ENCODE data around the gene AKAP13.

Gene AKAP13

DNA sequence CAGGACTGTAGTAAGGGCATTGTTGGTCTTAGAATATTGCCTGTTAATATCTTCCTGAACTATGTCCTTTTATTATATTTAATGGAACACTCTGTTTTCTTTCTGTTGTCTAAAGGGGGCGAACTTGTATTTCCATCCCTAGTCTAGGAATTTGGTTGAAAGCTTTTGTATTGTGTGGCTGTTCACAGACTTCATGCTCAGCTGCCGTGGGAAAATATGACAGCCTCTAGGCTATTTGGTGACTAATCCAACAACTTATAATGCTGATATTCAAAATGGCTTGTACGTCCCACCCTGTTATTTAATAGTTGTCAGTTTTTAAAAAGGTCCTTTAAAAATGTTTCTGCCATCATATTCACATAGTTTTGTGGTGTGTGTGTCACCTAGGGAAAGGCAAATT, 211.7 kb downstream of the AKAP13 start:
- no peak overlapping the region for H3K27ac ChIP-seq
- TF ChIP-seq, protein P1, sequence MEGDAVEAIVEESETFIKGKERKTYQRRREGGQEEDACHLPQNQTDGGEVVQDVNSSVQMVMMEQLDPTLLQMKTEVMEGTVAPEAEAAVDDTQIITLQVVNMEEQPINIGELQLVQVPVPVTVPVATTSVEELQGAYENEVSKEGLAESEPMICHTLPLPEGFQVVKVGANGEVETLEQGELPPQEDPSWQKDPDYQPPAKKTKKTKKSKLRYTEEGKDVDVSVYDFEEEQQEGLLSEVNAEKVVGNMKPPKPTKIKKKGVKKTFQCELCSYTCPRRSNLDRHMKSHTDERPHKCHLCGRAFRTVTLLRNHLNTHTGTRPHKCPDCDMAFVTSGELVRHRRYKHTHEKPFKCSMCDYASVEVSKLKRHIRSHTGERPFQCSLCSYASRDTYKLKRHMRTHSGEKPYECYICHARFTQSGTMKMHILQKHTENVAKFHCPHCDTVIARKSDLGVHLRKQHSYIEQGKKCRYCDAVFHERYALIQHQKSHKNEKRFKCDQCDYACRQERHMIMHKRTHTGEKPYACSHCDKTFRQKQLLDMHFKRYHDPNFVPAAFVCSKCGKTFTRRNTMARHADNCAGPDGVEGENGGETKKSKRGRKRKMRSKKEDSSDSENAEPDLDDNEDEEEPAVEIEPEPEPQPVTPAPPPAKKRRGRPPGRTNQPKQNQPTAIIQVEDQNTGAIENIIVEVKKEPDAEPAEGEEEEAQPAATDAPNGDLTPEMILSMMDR (IDR thresholded peaks at IDR 0.05): no peak
- TF ChIP-seq ZFX (IDR thresholded peaks at IDR 0.05; ENCODE audit: borderline replicate concordance): no peak

DNA sequence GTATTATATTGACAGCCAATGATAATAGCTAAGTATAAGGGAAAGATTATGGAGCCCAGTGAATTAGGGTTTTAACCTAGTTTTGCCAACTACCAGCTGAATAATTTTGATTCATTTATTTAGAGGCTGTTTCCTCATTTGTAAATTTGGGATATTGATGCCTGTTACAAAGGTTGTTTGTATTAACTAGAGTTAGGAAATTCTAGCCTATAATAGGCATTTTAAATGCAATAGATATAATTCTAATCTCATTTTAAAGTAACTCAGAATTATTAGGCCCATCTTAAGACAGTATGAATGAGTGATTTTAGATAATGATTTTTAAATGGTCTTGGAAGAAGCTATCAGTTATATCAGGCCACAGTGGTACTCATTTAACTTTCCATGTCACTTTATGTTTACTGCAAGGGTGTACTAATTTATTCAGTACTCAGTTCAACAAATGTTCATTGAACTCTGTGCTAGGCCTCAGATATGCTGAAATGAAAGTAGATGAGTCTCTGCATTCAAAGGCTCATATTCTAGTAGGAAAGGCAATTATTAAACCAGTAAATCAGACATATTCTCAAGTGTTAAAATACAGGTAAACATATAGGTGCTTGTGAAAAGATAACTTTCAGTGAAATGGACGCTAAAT, 213.5 kb downstream of the AKAP13 start:
- TF ChIP-seq ZFX (IDR thresholded peaks at IDR 0.05; ENCODE audit: borderline replicate concordance): no peak
- TF ChIP-seq, protein P1 (IDR thresholded peaks at IDR 0.05): no peak
- H3K27ac ChIP-seq: no peak overlapping the region

DNA sequence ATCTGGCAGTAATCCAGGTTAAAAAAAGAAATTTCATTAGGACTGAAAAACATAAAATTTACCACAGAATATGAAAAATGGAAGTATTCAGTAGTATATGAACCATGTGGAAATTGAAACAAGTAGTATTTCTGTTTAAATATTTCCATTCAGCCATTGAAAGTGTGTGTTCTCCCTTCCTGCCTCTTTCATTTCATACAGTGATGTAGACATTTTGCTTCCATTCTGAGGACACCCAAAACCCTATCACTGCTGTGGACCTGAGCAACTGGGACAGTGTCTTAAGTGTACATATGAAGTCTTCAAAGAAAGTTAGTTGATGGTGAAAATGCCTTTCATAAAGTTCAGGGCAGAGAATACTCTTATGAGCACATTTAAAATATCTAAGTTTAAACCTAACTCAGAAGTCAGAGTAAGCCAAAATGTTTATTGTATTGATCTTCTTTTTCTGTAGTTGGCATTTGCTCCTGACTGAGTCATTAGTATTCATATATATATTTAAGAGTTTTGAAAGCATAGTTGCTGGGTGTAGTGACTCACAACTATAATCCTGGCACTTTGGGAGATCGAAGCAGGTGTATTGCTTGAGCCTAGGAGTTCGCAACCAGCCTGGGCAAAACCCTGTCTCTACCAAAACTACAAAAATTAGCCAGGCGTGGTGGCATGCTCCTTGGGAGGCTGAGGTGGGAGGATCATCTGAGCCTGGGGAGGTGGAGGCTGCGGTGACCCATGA, 215.6 kb downstream of the AKAP13 start:
- H3K27ac ChIP-seq: no peak overlapping the region
- TF ChIP-seq, protein P1 (IDR thresholded peaks at IDR 0.05): no peak
- TF ChIP-seq ZFX (IDR thresholded peaks at IDR 0.05; ENCODE audit: borderline replicate concordance): no peak

DNA sequence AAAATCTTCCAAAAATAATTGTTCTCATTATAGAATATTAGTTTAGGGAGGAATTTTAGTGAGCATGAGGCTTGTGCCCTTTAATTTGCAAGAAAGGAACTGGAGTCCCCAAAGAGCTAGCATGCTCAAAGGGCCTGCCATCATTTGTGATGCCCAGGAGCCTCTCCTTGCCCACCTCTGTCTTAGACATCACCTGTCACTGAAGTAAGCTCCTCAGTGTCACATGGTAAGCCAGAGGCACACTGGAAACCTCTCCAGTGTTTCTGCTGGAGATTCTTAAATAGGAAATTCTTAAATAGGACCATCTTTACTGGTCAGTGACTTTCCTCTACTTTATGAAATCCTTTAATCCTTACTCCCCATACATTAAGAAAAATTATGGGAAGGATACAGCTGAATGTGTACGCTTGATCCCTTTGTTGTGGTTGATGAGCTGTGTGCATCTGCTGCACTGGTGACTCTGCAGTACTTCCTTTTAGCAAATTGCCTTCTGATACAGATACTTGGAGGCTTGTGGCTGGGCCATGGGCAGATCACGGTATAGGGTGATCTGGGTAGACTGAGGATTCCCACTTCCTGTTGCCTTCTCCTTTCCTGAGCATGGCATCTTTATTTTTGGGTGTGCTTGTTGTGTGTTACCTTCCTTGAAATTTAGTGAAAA, 216.9 kb downstream of the AKAP13 start:
- H3K27ac ChIP-seq: no peak overlapping the region
- no peak for TF ChIP-seq ZFX (IDR thresholded peaks at IDR 0.05; ENCODE audit: borderline replicate concordance)
- TF ChIP-seq, protein P1 (IDR thresholded peaks at IDR 0.05): no peak

DNA sequence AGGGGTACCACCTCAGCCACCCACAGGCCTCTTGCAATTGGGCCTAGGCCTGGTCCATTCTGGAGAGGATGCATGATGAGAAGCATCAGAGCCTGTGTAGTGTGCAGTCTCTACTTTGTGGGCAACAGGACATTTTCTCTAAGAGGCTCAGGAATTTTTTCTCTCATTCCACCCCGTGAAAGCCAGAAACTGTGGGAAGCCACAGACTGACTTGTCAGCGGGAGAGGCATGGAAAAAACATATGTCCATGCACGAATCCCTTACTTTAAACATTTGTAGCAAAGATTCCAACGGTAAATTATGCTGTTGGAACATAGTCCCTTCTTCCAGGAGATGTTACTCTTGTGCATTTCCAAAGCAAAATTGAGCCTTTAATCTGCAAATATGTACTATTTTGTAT, 217.8 kb downstream of the AKAP13 start:
- H3K27ac ChIP-seq: no peak overlapping the region
- TF ChIP-seq, protein P1 (IDR thresholded peaks at IDR 0.05): no peak
- TF ChIP-seq ZFX (IDR thresholded peaks at IDR 0.05; ENCODE audit: borderline replicate concordance): no peak

DNA sequence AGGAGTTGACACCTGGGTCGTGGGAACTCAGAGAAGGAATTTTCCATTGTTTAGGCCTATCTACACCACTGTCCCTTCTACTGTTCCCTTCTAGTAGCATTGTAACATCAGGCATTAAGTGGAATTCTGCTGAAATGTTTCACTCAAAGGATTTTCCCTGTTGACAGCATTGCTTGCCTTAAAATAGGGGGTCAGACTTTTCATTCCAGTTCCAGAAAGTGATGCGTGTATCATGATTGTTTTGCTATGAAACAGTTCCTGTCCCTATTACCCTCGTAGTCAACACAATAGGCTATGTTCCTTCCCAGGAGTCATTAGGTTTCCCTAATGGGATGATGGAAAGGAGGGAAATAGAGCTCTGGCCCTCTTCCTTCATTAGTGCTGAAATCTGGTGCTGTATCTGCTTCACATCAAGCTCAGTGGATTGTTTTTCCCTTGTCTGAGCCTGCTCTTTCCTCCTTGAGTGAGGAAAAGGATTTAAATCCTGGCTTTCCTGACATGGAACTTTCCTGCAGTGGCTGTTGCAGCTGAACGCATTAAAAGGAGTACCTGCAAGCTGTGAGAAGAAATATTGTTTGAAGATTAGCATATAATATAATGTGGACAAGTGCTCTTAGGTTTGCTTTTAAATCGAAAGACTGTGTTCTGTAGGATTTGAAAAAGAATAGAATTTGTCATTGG, 218.5 kb downstream of the AKAP13 start:
- H3K27ac ChIP-seq: no peak overlapping the region
- TF ChIP-seq, protein P1 (IDR thresholded peaks at IDR 0.05): no peak
- no peak for TF ChIP-seq ZFX (IDR thresholded peaks at IDR 0.05; ENCODE audit: borderline replicate concordance)

Data from 22Rv1 (cell line).